ENCODE results near the gene COTL1.
A peak's percentile ranks its signal among the peaks of the same experiment; 100 is the strongest.

The COTL1 gene

DNA sequence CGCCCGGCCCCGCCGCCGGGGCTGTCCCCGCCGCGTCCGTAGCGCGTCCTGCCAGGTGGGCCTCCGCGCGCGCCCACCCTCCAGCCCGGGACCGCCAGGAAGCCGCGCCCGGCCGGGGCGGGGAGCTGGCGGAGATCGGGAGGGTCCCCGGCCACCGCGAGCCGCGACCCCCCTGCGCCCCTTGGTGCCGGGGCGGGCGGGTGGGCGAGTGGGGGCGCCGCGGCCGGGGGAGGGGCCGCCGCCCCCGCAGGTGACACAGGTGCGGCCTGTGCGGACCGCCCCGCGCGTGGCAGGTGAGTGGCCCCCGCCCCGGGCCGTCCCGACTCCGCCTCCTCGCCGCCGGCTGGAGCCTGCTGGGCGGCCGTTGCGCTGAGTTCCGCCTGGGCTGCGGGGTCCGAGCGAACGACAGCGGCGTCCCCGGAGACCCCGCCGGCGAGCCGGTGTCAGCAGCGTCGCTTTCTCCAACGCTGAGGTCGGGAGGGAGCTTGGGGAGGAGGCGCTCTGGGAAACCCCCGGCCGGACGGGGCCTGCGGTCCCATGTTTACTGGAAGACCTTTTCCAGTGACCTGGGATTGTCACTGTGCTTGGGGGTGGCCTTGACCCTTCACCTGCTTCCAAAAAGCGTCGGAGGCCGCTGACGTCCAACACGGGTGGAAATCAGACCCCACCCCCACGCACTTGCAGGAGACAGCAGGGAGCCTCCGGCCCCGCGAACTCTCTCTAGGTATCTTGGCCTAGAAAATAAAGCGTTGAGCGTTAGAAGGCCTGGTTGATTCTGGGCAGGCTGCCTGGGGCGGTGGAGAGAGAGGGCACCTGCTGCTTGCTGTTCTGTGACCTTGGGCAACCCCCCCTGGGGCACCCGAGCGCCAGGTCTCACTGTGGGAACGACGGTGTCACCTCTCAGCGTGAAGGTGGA, 31.0 kb upstream of the COTL1 start:
- DNase-seq = peak; percentile 51
- Histone ChIP-seq H3K9me3 (ENCODE audit: control insufficient read depth, low read length) (no peaks in the 10 kb centered on the region), H3K4ac (ENCODE audit: low read depth in 1 of 2, low read length in 2 of 2) (peak overlapping the region; percentile 52 to 66), H3K9ac (ENCODE audit: low read length) (peak overlapping the region; percentile 86), H3K27me3 (ENCODE audit: control insufficient read depth in 1 of 2, insufficient read depth in 1 of 2, low read length in 2 of 2) (no peaks in the 10 kb centered on the region), H2AFZ (ENCODE audit: low read depth, low read length) (peak overlapping the region; percentile 70), H2AK5ac (ENCODE audit: low read length, severe bottlenecking) (no peak overlapping the region), H3K27ac (ENCODE audit: low read length, poor library complexity, severe bottlenecking) (peak overlapping the region; percentile 61), H2BK120ac (ENCODE audit: low read depth, low read length) (peak overlapping the region; percentile 77), H3K4me3 (ENCODE audit: insufficient read depth in 1 of 2, low read depth in 1 of 2, low read length in 2 of 2) (peak overlapping the region; percentile 88 to 91), H3K18ac (ENCODE audit: low read depth in 1 of 2, low read length in 2 of 2) (peak overlapping the region; percentile 85 to 86), H2BK15ac (ENCODE audit: low read depth, poor library complexity, severe bottlenecking) (no peak overlapping the region), H3K79me1 (replicated peaks; ENCODE audit: low read length, poor library complexity, severe bottlenecking) (peaks cover 11% of the 10 kb centered on the region), H3K23ac (ENCODE audit: low read length in 2 of 2) (peak overlapping the region in 1 of 2 experiments; percentile 77), H4K91ac (ENCODE audit: low read length) (peak overlapping the region; percentile 31), H3K14ac (ENCODE audit: low read length in 2 of 2) (peak overlapping the region in 1 of 2 experiments; percentile 86), H2BK5ac (ENCODE audit: low read depth, low read length, poor library complexity, severe bottlenecking) (no peak overlapping the region), H3K36me3 (ENCODE audit: control insufficient read depth in 1 of 2, insufficient read depth in 2 of 2, low read depth in 1 of 2, low read length in 2 of 2) (peaks cover 12 to 27% of the 10 kb centered on the region in 2 experiments), H3K4me2 (ENCODE audit: low read length, poor library complexity, severe bottlenecking) (peak overlapping the region; percentile 92), H2BK12ac (ENCODE audit: low read length in 2 of 2) (no peak overlapping the region), H4K8ac (ENCODE audit: low read length) (peak overlapping the region; percentile 59), H3K4me1 (ENCODE audit: control insufficient read depth, insufficient read depth, low read depth, low read length) (peaks cover 26% of the 10 kb centered on the region)
- 6% methylated on average over 48 of the region's 96 CpGs for WGBS

DNA sequence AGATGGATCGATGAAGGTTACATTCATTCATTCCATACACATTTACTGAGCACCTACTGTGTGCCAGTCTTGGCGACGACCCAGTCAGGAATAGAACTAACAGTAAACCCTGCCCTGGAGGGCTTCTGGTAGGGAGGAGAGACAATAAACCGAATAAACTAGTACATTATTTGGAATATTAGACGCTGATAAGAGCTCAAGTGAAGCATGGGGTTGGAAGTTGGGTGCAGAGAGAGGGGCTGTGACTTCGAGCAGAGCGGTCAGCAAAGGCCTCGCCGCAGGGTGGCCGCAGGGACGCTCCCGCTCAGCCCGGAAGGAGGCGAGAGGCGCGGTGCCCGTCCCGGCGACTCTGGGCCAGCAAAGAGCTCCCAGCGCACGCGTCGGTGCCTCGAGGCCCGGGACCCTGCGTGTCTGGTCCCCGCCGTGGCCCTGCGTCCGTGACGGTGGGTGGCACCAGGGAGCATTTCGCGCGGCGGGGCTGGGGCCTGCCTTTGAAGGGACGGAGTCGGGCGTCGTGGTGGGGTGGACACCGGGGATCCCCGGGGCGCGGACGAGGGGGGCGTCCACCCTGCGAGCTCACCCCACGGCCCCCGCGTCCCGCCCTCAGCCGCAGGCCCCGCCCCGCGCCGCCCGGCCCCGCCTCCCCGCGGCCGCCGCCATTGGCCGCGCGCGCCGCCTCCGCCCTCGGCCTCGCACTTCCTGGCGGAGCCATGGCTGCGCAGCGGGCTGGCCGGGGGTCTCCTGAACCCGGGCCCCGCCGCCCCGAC, 30.1 kb upstream of the COTL1 start, which contains the start of gene KLHL36:
Gene KLHL36 (plus strand): TSS at position 684 of the 767 bp plus-strand sequence. CDS start 2,357 bp downstream, outside the sequence.
- peaks cover 9% of the 10 kb centered on the region for H3K79me1 ChIP-seq (replicated peaks; ENCODE audit: low read length, poor library complexity, severe bottlenecking)
- H2BK12ac ChIP-seq (ENCODE audit: low read length in 2 of 2) = peak within 1 kb of the TSS in 1 of 2 experiments; percentile 99
- H3K4me2 ChIP-seq (ENCODE audit: low read length, poor library complexity, severe bottlenecking) = peak within 1 kb of the TSS; percentile 92
- WGBS = 23% methylated on average over 17 of the region's 77 CpGs
- H3K4ac ChIP-seq (ENCODE audit: low read depth in 1 of 2, low read length in 2 of 2) = peak within 1 kb of the TSS; percentile 78 to 96
- peak within 1 kb of the TSS in 1 of 2 experiments; percentile 99 for H3K14ac ChIP-seq (ENCODE audit: low read length in 2 of 2)
- peak within 1 kb of the TSS; percentile 25 for H2BK5ac ChIP-seq (ENCODE audit: low read depth, low read length, poor library complexity, severe bottlenecking)
- H2BK120ac ChIP-seq (ENCODE audit: low read depth, low read length) = peak within 1 kb of the TSS; percentile 77
- H4K8ac ChIP-seq (ENCODE audit: low read length) = peak within 1 kb of the TSS; percentile 98
- peak within 1 kb of the TSS; percentile 95 for H2BK15ac ChIP-seq (ENCODE audit: low read depth, poor library complexity, severe bottlenecking)
- no peaks in the 10 kb centered on the region for H3K9me3 ChIP-seq (ENCODE audit: control insufficient read depth, low read length)
- peak within 1 kb of the TSS; percentile 94 to 100 for H3K18ac ChIP-seq (ENCODE audit: low read depth in 1 of 2, low read length in 2 of 2)
- H3K36me3 ChIP-seq (ENCODE audit: control insufficient read depth in 1 of 2, insufficient read depth in 2 of 2, low read depth in 1 of 2, low read length in 2 of 2) = peaks cover 6 to 21% of the 10 kb centered on the region in 2 experiments
- peak within 1 kb of the TSS; percentile 61 for H3K27ac ChIP-seq (ENCODE audit: low read length, poor library complexity, severe bottlenecking)
- peak within 1 kb of the TSS; percentile 88 to 91 for H3K4me3 ChIP-seq (ENCODE audit: insufficient read depth in 1 of 2, low read depth in 1 of 2, low read length in 2 of 2)
- H4K91ac ChIP-seq (ENCODE audit: low read length) = peak within 1 kb of the TSS; percentile 96
- peak within 1 kb of the TSS; percentile 84 to 96 for H3K23ac ChIP-seq (ENCODE audit: low read length in 2 of 2)
- peak within 1 kb of the TSS; percentile 83 for H2AFZ ChIP-seq (ENCODE audit: low read depth, low read length)
- DNase-seq = peak; percentile 54
- H3K9ac ChIP-seq (ENCODE audit: low read length) = peak within 1 kb of the TSS; percentile 86
- H2AK5ac ChIP-seq (ENCODE audit: low read length, severe bottlenecking) = peak within 1 kb of the TSS; percentile 47
- H3K27me3 ChIP-seq (ENCODE audit: control insufficient read depth in 1 of 2, insufficient read depth in 1 of 2, low read length in 2 of 2) = no peaks in the 10 kb centered on the region
- H3K4me1 ChIP-seq (ENCODE audit: control insufficient read depth, insufficient read depth, low read depth, low read length) = peaks cover 31% of the 10 kb centered on the region

DNA sequence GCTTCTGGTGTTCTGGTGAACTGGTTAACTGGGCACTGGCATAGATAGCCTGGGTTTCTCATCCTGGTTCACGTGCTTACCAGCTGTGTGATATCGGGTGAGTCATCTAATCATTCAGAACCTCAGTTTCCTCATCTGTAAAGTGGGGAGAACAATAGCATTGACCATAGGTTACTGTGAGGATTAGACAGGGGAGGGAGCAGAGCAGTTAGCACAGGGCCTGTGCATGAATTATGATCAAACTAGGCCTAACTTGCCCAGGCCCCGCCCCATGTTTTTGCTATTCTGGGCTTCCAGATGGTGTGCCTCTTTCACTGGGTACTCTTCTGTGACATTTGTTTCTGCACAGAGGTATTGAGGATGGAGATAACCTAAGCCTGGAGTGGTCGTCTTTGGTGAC, 25.8 kb upstream of the COTL1 start:
- H3K23ac ChIP-seq (ENCODE audit: low read length in 2 of 2) = no peak overlapping the region
- no peak overlapping the region for H3K14ac ChIP-seq (ENCODE audit: low read length in 2 of 2)
- H2AFZ ChIP-seq (ENCODE audit: low read depth, low read length) = no peak overlapping the region
- no peaks in the 10 kb centered on the region for H3K9me3 ChIP-seq (ENCODE audit: control insufficient read depth, low read length)
- peak overlapping the region; percentile 4 for H3K9ac ChIP-seq (ENCODE audit: low read length)
- no peak overlapping the region for H4K8ac ChIP-seq (ENCODE audit: low read length)
- no peak overlapping the region for H4K91ac ChIP-seq (ENCODE audit: low read length)
- 93% methylated on average over 4 of the region's 4 CpGs for WGBS
- no peak overlapping the region for H2BK5ac ChIP-seq (ENCODE audit: low read depth, low read length, poor library complexity, severe bottlenecking)
- peak overlapping the region in 1 of 2 experiments; percentile 14 for H3K4me3 ChIP-seq (ENCODE audit: insufficient read depth in 1 of 2, low read depth in 1 of 2, low read length in 2 of 2)
- H3K4me1 ChIP-seq (ENCODE audit: control insufficient read depth, insufficient read depth, low read depth, low read length) = peaks cover 40% of the 10 kb centered on the region
- H3K4me2 ChIP-seq (ENCODE audit: low read length, poor library complexity, severe bottlenecking) = no peak overlapping the region
- peak overlapping the region; percentile 47 for H2AK5ac ChIP-seq (ENCODE audit: low read length, severe bottlenecking)
- no peak for DNase-seq
- no peak overlapping the region for H3K4ac ChIP-seq (ENCODE audit: low read depth in 1 of 2, low read length in 2 of 2)
- peak overlapping the region; percentile 58 for H3K27ac ChIP-seq (ENCODE audit: low read length, poor library complexity, severe bottlenecking)
- peak overlapping the region; percentile 78 for H2BK120ac ChIP-seq (ENCODE audit: low read depth, low read length)
- H2BK15ac ChIP-seq (ENCODE audit: low read depth, poor library complexity, severe bottlenecking) = peak overlapping the region; percentile 60
- no peaks in the 10 kb centered on the region for H3K27me3 ChIP-seq (ENCODE audit: control insufficient read depth in 1 of 2, insufficient read depth in 1 of 2, low read length in 2 of 2)
- H3K79me1 ChIP-seq (replicated peaks; ENCODE audit: low read length, poor library complexity, severe bottlenecking) = no peaks in the 10 kb centered on the region
- H2BK12ac ChIP-seq (ENCODE audit: low read length in 2 of 2) = no peak overlapping the region
- H3K36me3 ChIP-seq (ENCODE audit: control insufficient read depth in 1 of 2, insufficient read depth in 2 of 2, low read depth in 1 of 2, low read length in 2 of 2) = no peaks in the 10 kb centered on the region
- no peak overlapping the region for H3K18ac ChIP-seq (ENCODE audit: low read depth in 1 of 2, low read length in 2 of 2)

All from mesenchymal stem cell (in vitro differentiated cells and primary cell).